ENCODE results near the gene RBL2. TPM values are rescaled to one million over a fixed set of nuclear protein-coding genes. Genes with fewer than 3 reads are reported as not detected.

Gene RBL2
- total and polyA plus RNA-seq, 2 donors (not counting 3 experiments of a cell fraction or from before 2014, with no cell fraction given), result 22.5 to 30.7 TPM

- DNase-seq (ENCODE audit: low read depth, low spot score), result no peak
- no peak overlapping the region for H2AFZ ChIP-seq (ENCODE audit: low read depth, low read length)
- H3K36me3 ChIP-seq (ENCODE audit: control insufficient read depth in 2 of 2, extremely low read depth in 1 of 2, insufficient read depth in 2 of 2, low read length in 2 of 2), result peaks cover 9 to 15% of the 10 kb centered on the region in 2 experiments
- no peak overlapping the region for H3K9ac ChIP-seq (replicated peaks; ENCODE audit: extremely low read depth, insufficient read depth, low read length)
- intact Hi-C loops (cut with micrococcal nuclease) (no loop called here), dilution Hi-C loops (cut with MboI; ENCODE audit: extremely low pct_ligation_motif_present, low sequenced_read_pairs) (no loop called here)
- peaks cover 4% of the 10 kb centered on the region for H3K79me2 ChIP-seq (ENCODE audit: control insufficient read depth, insufficient read depth, low read length)
- H3K27me3 ChIP-seq (ENCODE audit: control insufficient read depth in 2 of 2, insufficient read depth in 2 of 2, low read length in 2 of 2), result no peaks in the 10 kb centered on the region
- no TSS peak for BruUV-seq (replicated peaks)
- no peaks in the 10 kb centered on the region for H3K9me1 ChIP-seq (replicated peaks; ENCODE audit: control insufficient read depth, extremely low read depth, insufficient read depth, low read length)
- H3K4me3 ChIP-seq (replicated peaks in 1 of 3; ENCODE audit: insufficient read depth in 1 of 3, low read depth in 1 of 3, low read length in 3 of 3), result no peak overlapping the region
- TF ChIP-seq CTCF (IDR thresholded peaks at IDR 0.05; ENCODE audit: extremely low read depth in 1 of 2, insufficient read depth in 1 of 2, low read depth in 1 of 2, low read length in 2 of 2) (no peak), MYC (IDR thresholded peaks at IDR 0.05; ENCODE audit: low read depth, low read length) (no peak), MAX (IDR thresholded peaks at IDR 0.05; ENCODE audit: insufficient read depth, insufficient read length) (no peak), GATA2 (IDR thresholded peaks at IDR 0.05; ENCODE audit: insufficient read depth, insufficient read length, low read depth, low read length) (no peak), JUN (IDR thresholded peaks at IDR 0.05; ENCODE audit: borderline replicate concordance, insufficient read depth, insufficient read length, low read depth) (no peak)
- FAIRE-seq, result no peak
- H3K27ac ChIP-seq (ENCODE audit: insufficient read depth, low read depth, low read length), result no peak overlapping the region
- ChIA-PET POLR2A (no interaction called here), CTCF (no interaction called here)
- H3K4me1 ChIP-seq (ENCODE audit: control insufficient read depth, extremely low read depth, insufficient read depth, low read length), result peaks cover 14% of the 10 kb centered on the region
- no peaks in the 10 kb centered on the region for H3K9me3 ChIP-seq (replicated peaks; ENCODE audit: control insufficient read depth, insufficient read depth, low read length)
- H4K20me1 ChIP-seq (replicated peaks; ENCODE audit: control insufficient read depth, extremely low read depth, insufficient read depth, low read length), result no peaks in the 10 kb centered on the region
- H3K4me2 ChIP-seq (ENCODE audit: insufficient read depth, low read length), result no peak overlapping the region
Observed at GRCh38 chr16:53498984-53499383, 64.7 kb downstream of the RBL2 start.

All from endothelial cell of umbilical vein (primary cell).